ENCODE measurements around the gene VAV2.

The VAV2 gene

GRCh38 chr9:133854048-133854447 is 138.1 kb downstream of the VAV2 start:
- no peak for ATAC-seq
- no peak for TF ChIP-seq CSDC2 (CRISPR knock-in tag; IDR thresholded peaks at IDR 0.05)
- no peak for TF ChIP-seq GLIS3 (CRISPR knock-in tag; IDR thresholded peaks at IDR 0.05)
- TF ChIP-seq PPARA (CRISPR knock-in tag; IDR thresholded peaks at IDR 0.05; ENCODE audit: borderline replicate concordance): no peak
- no peak for TF ChIP-seq OSR1 (CRISPR knock-in tag; IDR thresholded peaks at IDR 0.05)
- TF ChIP-seq TCF4 (CRISPR knock-in tag; IDR thresholded peaks at IDR 0.05; ENCODE audit: borderline replicate concordance): no peak
- TF ChIP-seq CSRNP3 (CRISPR knock-in tag; IDR thresholded peaks at IDR 0.05): no peak
- TF ChIP-seq TOX (CRISPR knock-in tag; IDR thresholded peaks at IDR 0.05; ENCODE audit: borderline replicate concordance): no peak
- TF ChIP-seq RARB (CRISPR knock-in tag; IDR thresholded peaks at IDR 0.05): no peak
- TF ChIP-seq ESRRG (CRISPR knock-in tag; IDR thresholded peaks at IDR 0.05): no peak
- TF ChIP-seq ARNTL (CRISPR knock-in tag; IDR thresholded peaks at IDR 0.05; ENCODE audit: borderline replicate concordance, low read depth): no peak
- TF ChIP-seq ZNF565 (CRISPR knock-in tag; conservative IDR thresholded peaks at IDR 0.05; ENCODE audit: low read depth): no peak
- no peak for TF ChIP-seq SNAI2 (CRISPR knock-in tag; IDR thresholded peaks at IDR 0.05)
- TF ChIP-seq ISL1 (CRISPR knock-in tag; IDR thresholded peaks at IDR 0.05): no peak
- TF ChIP-seq ZC3H10 (CRISPR knock-in tag; IDR thresholded peaks at IDR 0.05): no peak
- TF ChIP-seq TSHZ2 (CRISPR knock-in tag; IDR thresholded peaks at IDR 0.05): no peak

- TF ChIP-seq, protein P1, sequence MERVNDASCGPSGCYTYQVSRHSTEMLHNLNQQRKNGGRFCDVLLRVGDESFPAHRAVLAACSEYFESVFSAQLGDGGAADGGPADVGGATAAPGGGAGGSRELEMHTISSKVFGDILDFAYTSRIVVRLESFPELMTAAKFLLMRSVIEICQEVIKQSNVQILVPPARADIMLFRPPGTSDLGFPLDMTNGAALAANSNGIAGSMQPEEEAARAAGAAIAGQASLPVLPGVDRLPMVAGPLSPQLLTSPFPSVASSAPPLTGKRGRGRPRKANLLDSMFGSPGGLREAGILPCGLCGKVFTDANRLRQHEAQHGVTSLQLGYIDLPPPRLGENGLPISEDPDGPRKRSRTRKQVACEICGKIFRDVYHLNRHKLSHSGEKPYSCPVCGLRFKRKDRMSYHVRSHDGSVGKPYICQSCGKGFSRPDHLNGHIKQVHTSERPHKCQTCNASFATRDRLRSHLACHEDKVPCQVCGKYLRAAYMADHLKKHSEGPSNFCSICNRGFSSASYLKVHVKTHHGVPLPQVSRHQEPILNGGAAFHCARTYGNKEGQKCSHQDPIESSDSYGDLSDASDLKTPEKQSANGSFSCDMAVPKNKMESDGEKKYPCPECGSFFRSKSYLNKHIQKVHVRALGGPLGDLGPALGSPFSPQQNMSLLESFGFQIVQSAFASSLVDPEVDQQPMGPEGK (CRISPR knock-in tag; IDR thresholded peaks at IDR 0.05; ENCODE audit: borderline replicate concordance): no peak
- TF ChIP-seq RARB (CRISPR knock-in tag; IDR thresholded peaks at IDR 0.05) (no peak), GLIS3 (CRISPR knock-in tag; IDR thresholded peaks at IDR 0.05) (no peak), POU6F1 (CRISPR knock-in tag; IDR thresholded peaks at IDR 0.05; ENCODE audit: borderline replicate concordance, low read depth) (no peak), TSHZ2 (CRISPR knock-in tag; IDR thresholded peaks at IDR 0.05) (no peak), SNAI2 (CRISPR knock-in tag; IDR thresholded peaks at IDR 0.05) (no peak), OSR1 (CRISPR knock-in tag; IDR thresholded peaks at IDR 0.05) (no peak), CSRNP3 (CRISPR knock-in tag; IDR thresholded peaks at IDR 0.05) (no peak), ARNTL (CRISPR knock-in tag; IDR thresholded peaks at IDR 0.05; ENCODE audit: borderline replicate concordance, low read depth) (no peak), ZNF565 (CRISPR knock-in tag; conservative IDR thresholded peaks at IDR 0.05; ENCODE audit: low read depth) (no peak), TCF4 (CRISPR knock-in tag; IDR thresholded peaks at IDR 0.05; ENCODE audit: borderline replicate concordance) (no peak), ISL1 (CRISPR knock-in tag; IDR thresholded peaks at IDR 0.05) (no peak), CREB5 (CRISPR knock-in tag; IDR thresholded peaks at IDR 0.05; ENCODE audit: low read depth) (no peak), ZFP3 (CRISPR knock-in tag; IDR thresholded peaks at IDR 0.05) (no peak), ZNF8 (CRISPR knock-in tag; IDR thresholded peaks at IDR 0.05) (no peak)
- no peak for ATAC-seq
Observed at GRCh38 chr9:133853331-133853730, 138.8 kb downstream of the VAV2 start.
